Right lobe of liver (tissue), 4 donors: ENCODE results near the gene GTF2A1L.
"Not testable (repeated sequence)": the region's sequence is repeated elsewhere in the genome, so short reads cannot be mapped to it uniquely, and the experiment has no call there.

Source experiments
- CTCF ChIP-seq, 4 donors: fragments of 200-600 bp in 3 of 4; fragments of 450-650 bp in 1 of 4; IDR thresholded peaks; one replicate each; pipeline versions ENCODE4 v1.5.1 to v1.8.0; 2016 to 2022; ENCODE audit warnings: antibody characterized with exemption in 4 of 4, mild to moderate bottlenecking in 2 of 4
- POLR2A ChIP-seq: fragments of 450-650 bp; IDR thresholded peaks from one replicate; pipeline ENCODE4 v1.6.1; 2017; ENCODE audit warnings: antibody characterized with exemption, mild to moderate bottlenecking
- donor health status: DM: no; HTN: no; CAD: no.
- donor health status: DM: no; HTN: no; CAD: no.
- donor health status: DM: no; HTN: yes; CAD: no.

GRCh38 chr2:48703621-48704020 is 86.0 kb downstream of the GTF2A1L start:
- not testable (repeated sequence) for TF ChIP-seq POLR2A; CTCF (IDR thresholded peaks at IDR 0.05)
